HG03039 (cell line): Measurements from ENCODE around the gene NUP62.
A peak's percentile ranks its signal among the peaks of the same experiment; 100 is the strongest.
"Not testable (repeated sequence)": the region's sequence is repeated elsewhere in the genome, so short reads cannot be mapped to it uniquely, and the experiment has no call there.

Source experiments
- ATAC-seq: cut with Tn5 transposase; IDR thresholded peaks from one replicate; pipeline ENCODE4 v1.9.1; 2021; ENCODE audit warnings: mild to moderate bottlenecking, moderate library complexity; ENCODE audit not compliant: unreplicated experiment

Gene NUP62

GRCh38 chr19:49925486-49925885 lies 3.8 kb downstream of the NUP62 start:
- ATAC-seq: no peak

DNA sequence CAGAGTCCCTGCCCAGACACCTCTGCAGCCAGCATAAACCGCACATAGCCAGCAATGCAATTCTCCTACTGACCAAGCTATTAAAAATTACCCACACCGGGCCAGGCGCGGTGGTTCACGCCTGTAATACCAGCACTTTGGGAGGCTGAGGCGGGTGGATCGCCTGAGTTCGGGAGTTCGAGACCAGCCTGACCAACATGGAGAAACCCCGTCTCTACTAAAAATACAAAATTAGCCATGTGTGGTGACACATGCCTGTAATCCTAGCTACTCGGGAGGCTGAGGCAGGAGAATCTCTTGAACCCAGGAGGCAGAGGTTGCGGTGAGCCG lies 4.5 kb downstream of the NUP62 start:
- not testable (repeated sequence) for ATAC-seq

DNA sequence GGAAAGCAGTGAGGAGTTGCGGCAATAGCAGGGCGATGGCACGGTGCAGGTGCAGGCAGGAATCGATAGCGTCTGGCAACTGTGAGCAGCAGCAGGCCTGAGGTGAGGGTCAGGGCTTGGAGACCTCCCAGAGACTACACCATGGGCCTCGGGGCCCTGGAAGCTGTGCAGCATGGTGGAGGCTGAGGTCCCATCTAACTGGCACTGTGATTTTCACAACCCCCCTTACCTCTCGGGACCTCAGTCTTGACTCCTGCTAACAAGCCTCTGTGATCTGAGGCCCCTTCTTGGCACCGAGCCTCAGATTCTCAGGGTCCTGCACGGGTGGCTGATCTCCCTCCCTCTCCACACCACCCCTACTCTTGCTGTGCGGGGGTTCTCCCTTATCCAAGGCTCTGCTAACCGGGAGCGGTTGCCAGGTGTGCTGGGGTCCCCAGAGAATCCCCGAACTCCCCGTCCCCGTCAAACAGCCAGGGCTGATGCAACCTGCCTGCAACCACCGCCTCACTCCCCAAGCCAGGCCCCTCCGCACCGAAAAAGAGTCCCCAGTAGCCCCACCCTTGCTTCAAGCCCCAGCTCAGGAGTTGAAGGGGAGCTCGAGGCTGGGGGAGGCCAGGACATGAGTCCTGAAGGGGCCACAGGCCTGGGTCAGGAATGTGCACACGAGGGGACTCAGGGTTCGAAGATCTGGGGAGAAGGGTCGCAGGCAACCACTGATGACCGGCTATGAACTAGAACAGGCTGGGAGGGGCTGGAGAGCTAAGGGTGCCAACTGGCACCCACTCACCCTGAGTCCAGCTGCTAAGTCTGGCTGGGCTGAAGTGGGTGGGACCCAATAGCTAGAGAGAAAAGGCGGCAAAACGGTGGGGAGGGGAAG lies 5.1 kb downstream of the NUP62 start:
- ATAC-seq: no peak

DNA sequence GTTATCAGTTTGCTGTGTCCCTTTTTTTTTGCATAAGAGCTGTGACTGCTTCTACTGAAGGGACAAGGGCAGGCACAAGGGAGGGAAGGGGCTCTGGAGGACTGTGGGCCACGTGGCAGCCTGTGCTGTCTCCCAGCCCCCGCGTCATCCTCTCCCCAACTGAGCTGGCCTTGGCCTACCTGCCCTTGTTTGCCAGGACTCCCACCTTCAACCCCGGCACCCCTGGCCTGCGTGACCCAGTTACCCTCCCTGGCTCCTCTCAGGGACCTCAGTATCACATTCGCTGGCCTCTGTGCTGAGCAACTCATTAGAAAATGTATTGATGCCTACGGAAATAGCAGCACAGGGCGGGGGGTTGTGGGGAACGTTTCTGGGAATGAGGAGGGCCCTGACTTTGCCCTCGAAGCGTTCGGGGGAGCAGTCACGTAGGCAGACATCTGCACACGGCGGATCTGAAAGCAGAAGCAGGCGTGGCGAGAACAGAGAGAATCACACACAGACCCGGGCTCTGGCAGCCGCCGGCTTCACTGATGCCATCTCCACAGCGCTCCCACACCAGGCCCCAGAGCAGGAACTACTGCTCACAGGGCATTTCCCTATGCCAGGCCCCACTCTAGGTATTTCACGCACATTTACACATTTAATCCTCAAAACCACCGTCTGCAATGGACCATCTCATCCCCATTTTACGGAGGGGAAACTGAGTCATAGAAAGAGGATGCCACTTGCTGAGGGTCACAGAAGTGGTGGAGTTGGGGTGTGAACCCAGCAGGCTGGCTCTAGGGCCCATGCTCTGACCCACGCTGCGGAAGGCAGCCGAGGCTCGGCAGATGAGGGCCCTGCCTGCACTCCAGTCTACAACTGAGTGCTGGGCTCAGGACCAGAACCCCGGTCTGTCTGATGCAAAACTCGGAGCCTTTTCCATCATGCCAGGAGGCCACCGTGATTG lies 6.0 kb downstream of the NUP62 start:
- no peak for ATAC-seq

DNA sequence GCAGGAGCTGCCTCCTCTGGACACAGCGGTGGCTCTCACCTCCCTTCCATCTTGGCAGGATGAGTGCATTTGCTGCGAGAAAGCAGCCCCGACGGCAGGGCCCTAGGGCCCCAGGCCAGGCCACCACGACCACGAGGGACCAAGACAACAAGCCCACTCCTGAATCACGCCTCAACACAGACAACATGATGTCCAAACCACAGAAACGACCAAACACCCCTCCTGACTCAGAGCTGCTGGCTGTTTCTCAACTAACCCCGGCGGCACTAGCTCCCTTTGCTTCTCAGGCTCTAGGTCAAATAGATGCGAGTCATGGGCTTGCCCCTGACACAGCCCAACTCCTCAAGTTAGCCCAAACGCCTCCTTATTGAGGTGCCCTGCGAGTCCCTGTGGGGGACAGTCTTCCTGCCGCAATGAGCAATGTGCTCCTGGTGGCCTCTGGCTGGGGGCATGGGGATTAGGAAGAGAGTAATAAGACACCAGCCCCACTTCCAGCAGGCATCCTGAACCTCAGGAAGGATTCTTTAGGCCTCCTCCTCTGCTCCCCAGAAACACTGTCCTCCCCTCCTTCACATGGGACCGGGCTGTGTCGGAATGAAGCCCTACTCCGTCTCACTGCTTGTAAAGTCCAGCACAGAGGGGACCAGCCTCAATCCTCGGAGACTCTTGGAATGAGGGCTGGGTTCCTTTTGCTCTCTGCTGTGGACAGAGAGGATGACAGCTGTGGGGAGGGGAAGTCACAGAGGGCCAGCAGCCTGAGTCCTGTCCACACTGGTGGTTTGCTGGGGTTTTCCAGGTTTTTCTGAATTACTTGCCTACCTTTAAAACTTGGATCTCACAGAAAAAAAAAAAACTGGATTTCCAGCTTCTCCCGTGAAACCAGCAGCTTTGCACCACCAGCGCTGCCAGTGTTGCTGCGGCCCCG lies 7.2 kb downstream of the NUP62 start:
- no peak for ATAC-seq

DNA sequence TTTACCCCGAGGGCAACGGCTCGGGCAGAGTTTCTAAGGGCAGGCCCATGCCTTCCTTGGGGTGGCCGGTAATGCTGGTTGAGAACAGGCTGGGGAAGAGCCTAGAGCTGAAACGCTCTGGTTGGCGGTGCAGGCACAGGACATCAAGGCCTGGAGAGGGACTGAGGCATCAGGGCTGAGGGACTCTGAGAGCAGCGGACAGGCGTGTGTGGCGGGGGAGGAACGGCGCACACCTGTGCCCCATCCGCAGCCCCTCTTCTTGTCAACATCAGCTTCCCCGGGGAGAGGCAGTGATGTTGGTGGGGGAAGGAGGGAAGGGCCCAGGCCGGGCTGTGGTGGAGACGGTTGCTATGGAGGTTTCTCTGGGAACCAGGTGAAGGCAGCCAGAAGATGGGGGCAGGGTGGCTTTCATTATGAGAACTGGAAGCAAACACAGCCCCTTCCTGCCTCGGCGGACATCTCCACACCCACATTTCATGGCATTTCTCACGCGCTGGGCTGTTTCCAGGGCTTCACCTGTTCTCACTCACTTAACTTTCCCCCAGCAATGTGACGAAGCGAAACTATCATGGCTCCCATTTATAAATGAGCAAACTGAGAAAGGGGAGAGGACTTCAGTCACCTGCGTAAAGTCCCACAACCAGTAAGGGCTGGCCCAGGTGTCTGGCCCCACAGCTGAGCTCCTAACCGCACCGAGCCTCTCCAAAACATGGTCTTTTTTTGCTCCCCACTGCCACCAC lies 8.5 kb downstream of the NUP62 start:
- ATAC-seq: no peak

DNA sequence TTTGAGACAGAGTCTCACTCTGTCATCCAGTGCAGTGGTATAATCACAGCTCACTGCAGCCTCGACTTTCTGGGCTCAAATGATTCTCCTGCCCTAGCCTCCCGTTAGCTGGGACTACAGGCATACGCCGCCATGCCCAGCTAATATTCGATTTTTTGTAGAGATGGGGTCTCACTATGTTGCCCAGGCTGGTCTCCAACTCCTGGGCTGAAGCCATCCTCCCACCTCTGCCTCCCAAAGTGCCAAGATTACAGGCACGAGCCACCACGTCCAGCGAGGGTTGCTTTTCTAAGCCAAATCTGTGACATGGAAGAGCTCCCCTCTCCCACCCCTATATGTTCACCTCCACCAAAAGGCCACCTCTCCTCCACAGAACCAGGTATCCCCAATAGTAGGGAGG lies 11.2 kb downstream of the NUP62 start:
- ATAC-seq: no peak

DNA sequence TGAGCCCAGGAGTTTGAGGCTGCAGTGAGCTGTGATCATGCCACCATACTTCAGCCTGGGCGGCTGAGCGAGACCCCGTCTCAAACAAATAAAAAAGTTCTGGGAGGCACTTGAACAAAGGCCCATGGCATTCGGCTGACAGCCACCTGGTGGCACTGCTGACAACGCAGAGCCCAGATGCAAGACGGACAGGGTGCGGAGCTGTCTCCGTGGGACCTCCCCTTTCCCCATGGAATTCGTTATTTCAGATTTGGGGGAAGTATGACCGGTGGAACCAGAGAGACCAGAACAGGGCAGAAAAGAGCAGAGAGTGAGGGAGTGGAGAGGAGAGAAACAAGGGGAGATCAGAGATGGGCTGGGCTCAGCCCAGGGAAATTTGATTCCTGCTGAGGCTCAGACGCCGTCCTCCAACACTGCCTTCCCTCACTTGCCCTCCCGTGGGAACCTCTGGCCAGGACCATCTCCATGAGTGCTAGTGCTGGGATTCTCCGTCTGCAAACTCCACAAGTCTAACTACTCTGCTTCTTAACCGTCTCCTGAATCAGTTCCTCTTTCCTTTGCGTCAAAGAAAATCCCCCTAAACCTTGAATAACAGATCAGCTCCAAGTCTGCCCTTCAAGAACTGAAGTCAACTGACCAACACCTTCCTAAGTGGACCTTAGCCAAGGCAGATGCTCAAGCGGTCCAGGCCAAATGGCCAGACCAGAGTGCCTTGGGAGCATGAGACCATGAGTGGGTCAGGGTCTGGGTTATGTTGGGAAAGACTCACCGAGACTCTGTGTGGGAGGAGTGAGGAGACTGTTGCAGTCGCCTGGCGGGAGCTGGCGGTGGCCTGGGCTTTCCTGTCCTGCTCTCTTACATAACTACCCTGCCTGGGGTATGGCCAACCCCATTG lies 12.2 kb downstream of the NUP62 start:
- no peak for ATAC-seq

DNA sequence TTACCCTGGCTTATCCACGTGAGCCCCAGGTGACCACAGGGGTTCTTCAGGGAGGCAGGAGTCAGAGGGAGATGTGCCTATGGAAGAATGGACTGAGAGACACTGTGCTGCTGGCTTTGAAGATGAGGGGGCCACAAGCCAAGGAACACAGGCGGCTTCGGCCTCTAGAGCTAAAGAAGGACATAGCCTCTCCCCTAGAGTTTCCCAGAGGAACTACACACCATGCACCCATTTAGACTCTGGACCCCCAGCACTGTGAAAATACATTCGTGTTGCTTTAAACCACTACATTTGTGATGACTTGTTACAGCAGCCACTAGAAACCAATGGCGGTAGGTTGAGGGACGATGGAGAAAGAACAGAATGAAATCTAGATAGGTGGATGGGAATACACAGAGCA lies 14.0 kb downstream of the NUP62 start:
- ATAC-seq: no peak

DNA sequence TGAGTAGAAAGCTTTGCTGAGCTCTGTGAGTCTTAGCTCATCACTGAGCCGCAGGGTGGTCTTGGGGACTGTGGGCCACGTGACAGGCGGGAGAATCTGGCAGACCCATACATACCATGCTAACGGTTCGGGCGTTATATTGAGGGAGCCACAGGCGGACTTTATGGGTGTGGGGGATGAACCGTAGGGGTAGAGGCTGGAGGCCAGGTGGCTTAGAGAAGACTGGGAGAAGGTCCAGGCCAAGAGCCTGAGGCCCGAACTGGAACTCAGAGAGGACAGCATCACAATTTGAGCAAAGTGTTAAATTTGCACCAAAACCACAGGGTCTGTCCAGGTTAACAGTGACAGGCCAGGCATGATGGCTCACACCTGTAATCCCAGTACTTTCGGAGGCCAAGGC lies 15.6 kb downstream of the NUP62 start:
- ATAC-seq: no peak

- ATAC-seq: no peak
These were observed 16.2 kb downstream of the NUP62 start for GRCh38 chr19:49912965-49913685.

GRCh38 chr19:49911381-49912145 lies 17.7 kb downstream of the NUP62 start:
- peak; percentile 33 for ATAC-seq

DNA sequence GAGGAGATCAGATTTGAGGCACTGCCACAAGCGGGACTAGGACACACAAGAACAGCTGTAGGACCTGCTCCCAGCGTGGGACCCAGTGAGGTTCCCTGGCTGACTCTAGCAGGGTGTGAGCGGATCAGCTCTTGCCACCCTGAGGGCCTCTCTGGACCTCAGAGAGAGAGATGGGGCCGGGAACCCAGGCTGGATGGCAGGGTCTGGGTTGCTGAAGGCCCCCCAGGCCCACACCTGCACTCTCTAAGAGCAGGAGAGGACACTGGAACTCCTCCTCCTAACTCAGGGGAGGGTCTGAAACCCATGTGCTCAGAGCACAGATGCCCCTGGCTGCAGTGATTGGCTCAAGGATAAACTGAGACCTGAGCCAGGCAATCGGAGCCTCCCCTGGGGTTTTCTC lies 19.1 kb downstream of the NUP62 start:
- no peak for ATAC-seq

GRCh38 chr19:49908480-49909420 lies 20.6 kb downstream of the NUP62 start:
- no peak for ATAC-seq

- no peak for ATAC-seq
These were observed 21.4 kb downstream of the NUP62 start for GRCh38 chr19:49907745-49908446.
